GM23248 (cell line): ENCODE measurements around the gene LKAAEAR1.
"Not testable (repeated sequence)": the region's sequence is repeated elsewhere in the genome, so short reads cannot be mapped to it uniquely, and the experiment has no call there.

Experiments
- EZH2 ChIP-seq: fragments of 200-600 bp; sonication (generic); IDR thresholded peaks from 2 replicates; pipeline ENCODE4 v1.6.1; 2018; ENCODE audit warnings: antibody characterized with exemption, mild to moderate bottlenecking; ENCODE audit not compliant: insufficient read depth, poor library complexity, severe bottlenecking
- EZH2phosphoT487 ChIP-seq: fragments of 200-600 bp; sonication (generic); IDR thresholded peaks from 2 replicates; pipeline ENCODE4 v1.6.1; 2018; ENCODE audit warnings: antibody characterized with exemption, moderate library complexity, mild to moderate bottlenecking, low read depth; ENCODE audit not compliant: insufficient read depth

DNA sequence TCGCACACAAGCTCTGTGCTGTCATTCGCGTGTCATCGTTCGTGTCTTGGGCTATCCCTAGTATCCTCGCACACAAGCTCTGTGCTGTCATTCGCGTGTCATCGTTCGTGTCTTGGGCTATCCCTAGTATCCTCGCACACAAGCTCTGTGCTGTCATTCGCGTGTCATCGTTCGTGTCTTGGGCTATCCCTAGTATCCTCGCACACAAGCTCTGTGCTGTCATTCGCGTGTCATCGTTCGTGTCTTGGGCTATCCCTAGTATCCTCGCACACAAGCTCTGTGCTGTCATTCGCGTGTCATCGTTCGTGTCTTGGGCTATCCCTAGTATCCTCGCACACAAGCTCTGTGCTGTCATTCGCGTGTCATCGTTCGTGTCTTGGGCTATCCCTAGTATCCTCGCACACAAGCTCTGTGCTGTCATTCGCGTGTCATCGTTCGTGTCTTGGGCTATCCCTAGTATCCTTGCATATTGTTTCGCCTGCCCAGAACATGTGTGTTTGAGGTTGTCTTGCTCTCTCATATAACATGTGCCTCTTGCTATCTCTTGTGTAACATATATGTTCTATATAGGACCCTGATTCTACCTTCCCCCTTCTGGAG, 3.1 kb upstream of the LKAAEAR1 start:
- not testable (repeated sequence) for TF ChIP-seq EZH2phosphoT487, EZH2
